PC-3 (cell line): ENCODE data around the gene VWC2.

Experiments
- CTCF ChIP-seq: fragments of 300-600 bp; sonication (generic); conservative IDR thresholded peaks from 2 replicates; pipeline ENCODE4 v1.5.1; 2017; ENCODE audit warnings: antibody characterized with exemption, low read depth, mild to moderate bottlenecking, low read length
- EZH2 ChIP-seq: fragments of 300-600 bp; sonication (generic); IDR thresholded peaks from one replicate; pipeline ENCODE4 v1.6.1; 2017; ENCODE audit warnings: antibody characterized with exemption, mild to moderate bottlenecking, low read length; ENCODE audit not compliant: unreplicated experiment
- EZH2phosphoT487 ChIP-seq: fragments of 300-600 bp; sonication (generic); IDR thresholded peaks from 2 replicates; pipeline ENCODE4 v1.6.1; 2018; ENCODE audit warnings: mild to moderate bottlenecking, antibody characterized with exemption, low read length, borderline replicate concordance

GRCh38 chr7:49911909-49912308 lies 138.5 kb downstream of the VWC2 start:
- no peak for TF ChIP-seq CTCF
- TF ChIP-seq EZH2phosphoT487 = no peak
- no peak for TF ChIP-seq EZH2
